SKM-1 treated with dmso at 0.1 percent for 144 hours (cell line): Measurements from ENCODE around the gene MS4A10.

Experiments used
- DNase-seq: peaks from one replicate; lab custom pipeline; 2025; ENCODE audit not compliant: unreplicated experiment; lab: John Stamatoyannopoulos, UW

Gene MS4A10

DNA sequence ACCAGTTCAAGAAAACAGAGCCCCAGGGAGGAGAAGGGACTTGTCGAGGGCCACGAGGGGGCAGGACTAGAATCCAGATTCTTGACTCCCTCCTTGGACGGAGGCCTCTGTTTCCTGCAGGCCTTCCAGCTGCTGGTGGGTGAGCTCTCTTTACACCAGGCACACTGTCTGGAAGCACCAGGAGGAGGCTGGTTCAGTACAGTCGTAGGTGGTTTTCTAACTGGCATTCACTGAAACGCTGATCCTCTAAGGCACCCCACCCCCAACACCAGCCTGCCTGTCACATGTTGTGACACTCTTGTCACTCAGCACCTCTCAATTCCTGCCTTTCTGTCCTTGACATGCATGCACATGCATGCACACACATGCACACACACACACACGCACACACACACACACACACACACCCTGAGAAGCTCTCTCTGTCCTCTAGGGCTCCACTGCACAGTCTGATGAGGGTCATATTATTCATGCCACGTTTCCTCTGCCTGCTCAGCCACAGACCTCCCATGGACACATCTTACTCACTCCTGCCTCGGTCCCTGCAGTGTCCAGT, 751 bp downstream of the MS4A10 start:
- no peak for DNase-seq

DNA sequence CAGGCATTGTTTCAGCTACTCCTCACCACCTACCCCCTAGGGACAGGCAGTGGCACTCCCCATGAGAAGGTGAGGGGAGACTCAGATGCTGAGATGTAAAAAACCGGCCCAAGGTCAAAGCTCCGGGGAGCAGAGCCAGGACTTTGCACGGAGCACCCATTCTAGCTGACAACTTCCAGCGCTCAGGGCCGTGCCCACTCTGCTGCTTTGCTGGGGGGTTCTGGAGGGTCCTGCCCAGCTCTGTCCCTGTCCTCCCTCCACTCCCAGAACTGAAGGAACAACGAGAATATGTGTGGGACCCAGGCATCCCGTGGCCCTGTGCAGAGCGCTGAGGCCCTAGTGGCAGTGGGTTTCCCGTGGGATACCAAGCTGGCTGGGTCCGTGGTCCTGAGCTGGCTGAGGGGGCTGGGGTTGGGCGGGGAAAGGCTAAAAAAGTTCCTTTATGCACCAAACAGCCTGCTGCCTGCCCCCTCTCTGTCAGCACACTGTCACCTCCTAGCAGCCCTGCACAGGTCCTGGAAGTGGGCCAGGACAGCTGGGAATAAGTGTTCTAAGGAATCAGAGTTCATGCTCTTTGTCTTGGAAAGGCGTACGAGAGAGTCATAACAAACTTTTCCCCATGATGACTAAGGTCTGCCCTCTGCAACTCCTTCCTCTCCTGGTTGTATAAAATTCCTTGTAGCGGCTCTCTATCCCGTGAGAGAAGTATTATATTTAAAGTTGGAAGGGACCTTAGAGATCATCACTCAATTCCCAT, 1.9 kb downstream of the MS4A10 start:
- no peak for DNase-seq

DNA sequence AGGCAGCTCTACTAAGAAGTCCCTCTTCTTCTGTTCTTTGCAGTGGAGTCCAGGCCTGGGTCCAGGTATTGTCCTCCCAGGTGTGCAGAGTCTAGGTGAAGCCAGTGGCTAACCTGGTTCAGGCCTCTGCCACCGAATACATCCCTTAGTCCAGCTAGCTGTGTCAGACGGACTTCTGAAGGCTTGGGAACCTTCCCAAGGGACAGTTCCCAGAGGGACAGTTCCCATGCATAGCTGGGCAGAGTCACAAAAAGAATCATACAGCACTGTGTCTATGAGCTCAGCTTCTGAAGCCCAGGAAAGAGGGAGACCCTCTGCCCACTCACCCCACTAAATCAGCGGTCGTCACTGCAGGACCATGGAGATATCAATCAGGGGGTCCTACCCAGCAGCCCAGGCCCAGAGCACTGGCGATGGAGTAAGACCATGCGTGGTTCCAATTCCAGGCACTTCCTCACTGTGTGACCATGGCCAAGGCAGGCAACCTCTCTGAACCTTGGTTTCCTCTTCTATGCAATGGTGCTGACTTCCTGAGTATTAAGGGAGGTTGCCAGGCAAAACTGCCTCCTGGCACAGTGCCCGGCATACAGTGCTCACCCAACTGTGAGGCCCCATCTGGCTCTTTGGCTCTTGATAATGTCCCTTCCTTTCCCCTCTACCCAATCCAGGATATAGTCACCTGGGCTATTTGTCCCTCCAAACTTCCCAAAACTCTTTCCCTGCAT, 3.4 kb downstream of the MS4A10 start:
- DNase-seq = no peak

DNA sequence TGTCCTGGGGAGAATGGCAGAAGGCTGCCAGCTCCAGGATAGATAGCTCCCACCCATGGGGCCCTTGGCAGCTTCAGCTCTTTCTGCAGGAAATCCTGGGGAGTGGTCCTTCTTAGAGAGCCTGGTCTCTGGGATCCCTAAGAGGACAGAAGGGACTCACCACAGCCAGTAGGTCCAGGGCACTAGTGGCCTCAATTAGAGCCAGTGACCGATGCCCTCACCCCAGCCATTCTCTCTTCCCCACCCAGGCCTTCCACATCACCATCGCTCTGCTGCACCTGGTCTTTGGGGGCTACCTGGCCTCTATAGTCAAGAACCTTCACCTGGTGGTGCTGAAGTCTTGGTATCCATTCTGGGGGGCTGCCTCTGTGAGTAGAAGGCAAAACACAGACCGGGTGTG, 5.6 kb downstream of the MS4A10 start:
- DNase-seq = no peak

DNA sequence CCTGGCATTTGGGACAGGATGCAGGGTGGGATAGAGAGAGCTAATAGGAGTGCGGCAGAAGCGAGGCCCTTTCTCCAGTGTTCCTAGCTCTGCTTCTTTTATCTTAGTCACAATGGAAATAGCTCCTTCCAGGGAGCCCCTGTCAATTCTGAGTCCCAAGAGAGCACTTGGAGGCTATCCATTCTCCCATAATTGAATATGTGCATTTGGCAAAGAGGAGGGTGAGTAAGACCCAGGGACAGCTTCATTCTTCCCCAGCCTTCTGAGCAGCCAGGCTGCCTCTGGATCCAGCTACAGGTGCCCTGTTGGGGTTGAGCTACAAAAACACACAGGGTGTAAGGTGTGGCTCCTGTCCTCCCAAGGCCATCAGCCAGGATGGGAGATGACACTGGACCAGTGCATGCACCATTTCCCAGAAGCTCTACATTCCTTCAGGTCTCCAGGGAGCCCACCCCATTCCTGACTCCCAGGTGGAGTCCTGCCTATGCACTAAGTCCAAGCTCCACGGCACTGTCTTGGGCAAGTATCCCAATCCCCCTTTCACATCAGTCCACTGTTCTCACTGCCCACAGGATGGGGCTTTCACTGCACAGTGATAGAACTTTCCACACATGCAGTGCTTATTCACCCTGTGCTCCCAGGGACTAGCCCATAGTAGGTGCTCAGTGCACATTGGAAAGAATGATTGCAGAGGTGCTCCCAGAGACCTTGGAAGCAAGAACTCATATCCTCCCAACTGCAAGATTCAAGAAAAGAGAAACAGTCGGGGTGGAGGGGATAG, 6.2 kb downstream of the MS4A10 start:
- no peak for DNase-seq

DNA sequence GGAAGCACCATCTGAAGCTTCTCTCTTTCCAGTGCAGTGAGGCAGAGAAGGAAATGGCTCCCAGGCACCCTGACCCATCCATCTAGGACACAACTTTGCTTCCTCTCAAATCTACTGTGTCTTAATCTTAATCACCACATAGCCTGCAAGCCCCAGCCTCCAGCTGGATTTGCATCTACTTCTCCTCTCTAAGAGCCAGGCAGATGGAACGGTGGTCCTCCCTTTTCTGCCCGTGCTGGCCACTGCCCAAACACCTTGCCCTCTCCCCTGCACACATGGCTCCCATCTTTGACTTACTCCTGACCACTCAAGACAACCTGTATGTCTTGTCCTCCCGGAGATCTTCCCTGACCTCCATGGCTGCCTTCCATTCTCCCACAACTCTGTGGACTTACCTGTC, 7.4 kb downstream of the MS4A10 start:
- no peak for DNase-seq

DNA sequence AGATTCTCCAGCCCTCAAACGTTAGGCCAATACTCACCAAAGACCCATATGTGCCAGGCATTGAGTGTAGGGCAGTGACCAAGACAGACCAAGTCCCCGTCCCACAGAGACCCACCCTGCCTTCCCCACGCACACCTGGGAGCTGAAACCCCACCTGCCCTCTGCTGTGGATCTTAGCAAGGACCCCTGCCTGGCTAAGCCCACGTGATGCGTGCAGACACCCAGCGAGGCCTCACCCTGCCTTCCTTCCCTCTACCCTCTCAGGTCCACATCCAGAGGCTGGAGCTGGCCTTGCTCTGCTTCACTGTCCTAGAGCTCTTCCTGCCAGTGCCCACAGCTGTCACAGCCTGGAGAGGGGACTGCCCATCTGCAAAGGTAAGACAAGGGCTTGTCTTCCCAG, 10.2 kb downstream of the MS4A10 start:
- DNase-seq = no peak

DNA sequence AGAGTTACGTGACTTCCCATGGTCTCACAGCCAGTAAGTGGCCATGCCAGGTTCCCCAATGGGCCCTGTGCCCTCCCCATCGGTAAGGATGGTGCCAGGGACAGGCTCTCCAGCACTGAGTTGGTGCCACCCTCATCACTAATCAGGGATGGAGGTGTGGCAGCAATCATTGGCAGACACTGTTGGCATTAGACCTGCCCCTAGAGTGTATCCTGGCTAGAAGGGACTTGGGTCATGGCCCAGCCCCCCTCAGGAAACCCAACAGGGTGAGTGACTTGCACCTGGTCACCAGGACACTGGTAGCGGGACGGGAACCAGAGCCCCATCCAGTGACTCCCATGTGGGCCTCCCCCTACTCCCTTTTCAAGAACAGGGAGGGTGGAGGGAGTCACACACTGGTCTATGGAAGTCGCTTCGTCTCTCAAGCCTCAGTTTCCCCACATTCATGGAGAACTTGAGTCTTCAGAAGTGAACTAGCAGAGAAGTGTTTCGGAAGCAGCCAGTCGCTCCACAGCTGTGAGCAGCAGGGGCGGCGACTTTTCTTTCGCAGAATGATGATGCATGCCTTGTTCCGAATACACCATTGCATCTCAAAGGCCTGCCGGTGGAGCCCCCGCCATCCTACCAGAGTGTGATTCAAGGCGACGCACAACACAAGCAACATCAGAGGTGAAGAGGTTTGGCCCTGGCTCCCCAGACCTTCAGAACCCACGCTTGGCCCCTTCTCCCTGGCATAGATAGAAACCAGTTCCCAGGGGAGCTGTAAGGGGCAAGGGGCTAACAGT, 12.9 kb downstream of the MS4A10 start:
- DNase-seq = peak; percentile 49

DNA sequence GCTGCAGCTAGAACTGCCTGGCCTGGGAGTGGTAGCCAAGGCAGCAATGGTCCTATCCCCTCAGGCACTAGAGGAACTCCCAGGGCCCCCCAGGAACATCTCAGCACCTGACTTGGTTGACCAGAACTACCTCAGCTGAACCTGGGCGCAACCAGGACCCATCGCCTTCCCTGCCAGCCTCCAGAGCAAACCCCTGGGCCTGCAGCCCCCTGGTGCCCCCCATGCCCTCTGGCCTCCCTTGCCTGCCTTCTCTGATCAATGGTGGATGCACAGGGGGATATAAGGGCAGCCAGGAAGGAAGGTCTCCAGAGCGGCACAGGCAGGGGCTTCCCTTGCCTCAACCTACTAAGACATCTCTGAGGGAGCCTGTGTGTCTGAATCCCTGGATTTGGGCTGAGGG, 13.5 kb downstream of the MS4A10 start:
- no peak for DNase-seq

DNA sequence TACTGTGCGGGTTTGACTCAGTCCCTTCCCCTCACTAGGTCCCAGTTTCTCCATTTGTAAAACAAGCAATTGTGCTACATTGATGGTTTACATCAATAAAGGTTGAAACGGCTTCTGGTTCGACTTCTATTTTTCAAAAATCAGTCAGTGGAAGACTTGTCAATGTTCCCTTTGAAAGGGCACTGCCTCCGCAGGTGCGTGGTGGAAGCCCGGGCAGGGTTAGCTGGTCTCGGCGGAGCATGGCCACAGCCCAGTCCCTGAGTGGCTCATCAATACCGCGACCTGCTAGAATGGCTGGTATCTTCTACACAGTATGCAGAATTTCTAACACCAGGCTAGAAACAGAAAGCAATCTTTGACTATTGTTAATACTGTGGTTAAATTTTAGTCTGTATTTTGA, 16.1 kb downstream of the MS4A10 start:
- DNase-seq = no peak

DNA sequence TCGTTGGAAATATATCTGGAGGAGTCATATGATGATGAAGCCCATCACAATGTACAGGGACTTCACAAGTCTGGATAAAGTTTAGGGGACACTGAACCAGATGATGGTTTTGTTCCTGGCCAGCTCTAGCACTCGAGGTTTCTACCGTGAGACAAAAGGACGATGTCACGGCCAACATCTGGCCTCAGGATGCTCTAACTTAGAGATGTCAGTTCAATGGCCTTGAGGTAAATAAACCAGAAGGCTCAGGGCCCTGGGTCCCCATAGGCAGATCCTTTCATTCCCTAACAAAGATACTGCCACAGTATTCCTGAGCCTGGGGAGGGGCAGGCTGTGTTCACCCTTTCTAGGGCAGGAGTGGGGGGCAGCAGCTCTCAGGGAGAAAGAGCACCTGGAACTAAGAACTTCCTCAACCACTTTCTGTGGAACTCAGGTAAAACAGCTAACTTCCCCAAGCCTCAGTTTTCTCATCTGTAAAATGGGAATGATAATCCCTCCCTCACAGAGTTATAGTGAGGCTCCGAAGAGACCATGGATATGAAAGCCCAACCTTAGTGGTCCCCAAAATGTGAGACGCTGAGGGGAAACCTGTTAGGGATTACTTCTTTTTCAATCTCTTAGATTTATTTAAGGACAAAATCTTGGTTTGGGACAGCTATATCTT, 18.3 kb downstream of the MS4A10 start:
- DNase-seq = no peak

DNA sequence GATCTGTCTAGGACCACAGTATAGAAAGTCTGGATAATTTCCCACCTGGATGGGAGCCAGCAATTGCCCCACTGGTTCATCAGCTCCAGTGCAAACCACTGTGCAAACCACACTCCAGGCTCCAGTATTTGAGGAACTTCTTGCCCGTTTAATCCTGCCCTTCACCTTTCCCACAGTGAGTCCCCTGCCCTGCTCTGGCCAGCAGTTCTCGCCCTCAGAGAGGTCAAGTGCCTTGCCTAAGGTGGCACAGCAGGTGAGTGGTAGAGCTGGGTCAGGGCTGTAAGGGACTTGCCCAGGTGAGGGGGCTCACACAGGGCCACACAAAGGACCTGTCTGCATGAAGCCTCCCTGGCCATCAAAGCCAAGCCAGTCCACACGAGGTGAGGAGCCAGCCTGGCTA, 24.1 kb downstream of the MS4A10 start:
- DNase-seq = peak; percentile 33

DNA sequence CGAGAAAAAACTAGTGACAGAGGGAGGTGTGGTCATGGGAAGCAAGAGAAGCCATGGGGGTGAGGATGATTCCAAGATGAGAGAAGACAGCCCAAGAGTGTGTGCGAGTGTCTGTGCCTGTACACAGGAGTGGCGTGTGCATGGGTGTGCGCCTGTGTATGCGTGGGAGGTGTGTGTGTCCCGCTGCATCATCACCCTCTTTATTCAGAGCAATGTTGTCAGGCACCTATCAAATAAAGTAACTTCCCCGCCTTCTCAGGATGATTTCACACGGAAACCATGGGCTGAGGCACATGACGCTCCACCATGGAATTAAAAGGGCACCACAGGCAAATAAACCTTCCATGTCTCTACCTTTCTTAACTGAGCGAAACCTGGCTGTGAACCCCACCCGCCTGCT, 24.6 kb downstream of the MS4A10 start:
- DNase-seq = no peak

DNA sequence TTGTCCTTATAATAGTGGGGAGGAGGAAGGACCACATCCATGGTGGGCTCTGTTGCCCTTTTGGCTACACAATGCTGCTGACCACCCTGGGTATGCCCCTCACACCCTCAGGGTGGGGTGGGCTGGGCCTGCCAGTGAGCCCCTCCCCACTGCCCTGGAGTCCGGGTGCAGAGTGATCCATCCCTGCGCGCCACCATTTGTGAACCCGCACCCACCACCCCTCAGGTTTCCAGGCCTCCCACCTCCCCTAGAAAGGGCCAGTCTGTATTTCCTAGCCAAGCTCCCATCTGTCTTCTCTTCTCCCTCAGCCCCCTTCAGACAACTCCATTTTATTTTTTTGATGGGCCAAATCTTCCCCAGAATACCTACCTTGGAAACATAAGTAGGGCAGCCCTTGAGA, 25.0 kb downstream of the MS4A10 start:
- DNase-seq = no peak

DNA sequence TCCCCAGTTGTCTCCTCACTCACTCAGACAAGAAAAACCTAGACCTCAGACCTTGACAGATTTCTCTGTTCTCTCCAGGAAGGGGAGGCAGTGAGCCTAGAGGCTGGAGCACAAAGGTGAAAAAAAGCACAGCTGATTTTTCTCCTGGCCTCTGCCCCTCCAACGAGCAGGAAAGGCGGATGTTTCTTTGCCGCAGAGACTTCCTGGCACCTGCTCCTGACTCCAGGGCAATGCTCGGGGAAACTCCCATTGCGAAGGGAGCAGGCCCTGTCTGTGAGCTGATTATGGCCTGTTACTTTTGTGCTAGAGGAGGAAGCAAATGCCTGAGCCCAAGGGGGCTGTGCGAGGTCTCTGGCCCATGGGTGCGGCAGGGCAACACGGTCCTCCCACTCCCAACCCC, 25.4 kb downstream of the MS4A10 start:
- no peak for DNase-seq

DNA sequence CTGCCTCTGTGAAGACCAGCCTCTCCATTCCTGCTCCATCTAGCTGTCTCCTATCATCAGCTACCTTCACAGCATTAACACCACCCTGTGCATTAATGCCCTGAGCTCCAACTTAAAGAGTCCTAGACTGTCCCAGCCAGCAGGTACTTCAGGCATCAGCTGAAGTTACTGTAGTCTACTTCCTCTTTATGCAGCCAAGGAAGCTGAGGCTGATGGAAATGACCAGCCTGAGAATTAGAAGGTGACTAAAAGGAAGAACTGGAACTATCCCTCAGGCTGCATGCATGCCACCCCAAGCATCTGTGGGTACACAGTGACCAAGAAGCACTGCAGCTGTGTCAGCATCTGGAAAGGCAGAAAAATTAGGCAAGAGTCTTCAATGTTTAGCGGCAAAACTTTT, 28.2 kb downstream of the MS4A10 start:
- DNase-seq = peak; percentile 54

DNA sequence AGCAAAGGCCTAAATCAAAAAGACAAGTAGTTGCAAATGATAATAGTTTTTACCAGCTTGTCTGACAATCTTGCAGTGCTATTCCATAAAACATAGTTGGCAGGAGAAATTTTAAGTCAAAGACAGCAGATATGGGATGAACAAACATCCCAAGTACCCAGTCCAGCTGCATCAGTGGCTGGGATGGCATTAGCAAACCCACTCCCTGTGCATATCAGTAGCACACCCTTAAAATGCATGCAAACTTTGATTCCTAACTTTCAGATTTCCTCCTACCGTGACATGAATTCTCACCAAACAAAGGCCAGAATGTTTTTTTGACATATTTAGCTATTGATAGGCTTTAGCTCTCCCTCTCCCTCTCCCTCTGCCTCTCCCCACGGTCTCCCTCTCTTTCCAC, 29.0 kb downstream of the MS4A10 start:
- DNase-seq = no peak

DNA sequence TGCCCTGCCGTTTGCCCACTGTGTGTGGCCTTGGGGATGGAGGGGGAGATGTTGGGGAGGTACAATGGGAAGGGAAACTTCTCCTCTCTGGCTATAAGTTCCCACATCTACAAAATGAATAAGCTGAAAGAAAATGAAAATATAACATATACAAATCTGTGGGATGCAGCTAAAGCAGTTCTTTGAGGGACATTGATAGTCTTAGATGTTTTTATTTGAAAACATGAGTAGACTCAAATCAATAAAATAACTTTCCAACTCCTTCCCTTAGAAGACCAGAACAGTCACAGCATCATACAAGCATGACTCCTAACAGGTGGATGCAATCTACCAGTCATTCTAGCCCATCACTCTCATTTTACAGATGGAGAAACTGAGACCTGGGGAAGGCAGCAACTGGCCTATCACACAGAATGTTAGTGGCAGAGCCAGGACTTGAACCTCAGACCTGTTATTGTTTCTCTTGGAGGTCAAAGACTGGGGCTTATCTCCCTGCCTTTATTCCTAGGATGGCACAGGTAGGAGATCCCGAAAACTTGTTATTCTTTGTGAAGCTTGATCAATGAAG, 31.5 kb downstream of the MS4A10 start:
- no peak for DNase-seq

DNA sequence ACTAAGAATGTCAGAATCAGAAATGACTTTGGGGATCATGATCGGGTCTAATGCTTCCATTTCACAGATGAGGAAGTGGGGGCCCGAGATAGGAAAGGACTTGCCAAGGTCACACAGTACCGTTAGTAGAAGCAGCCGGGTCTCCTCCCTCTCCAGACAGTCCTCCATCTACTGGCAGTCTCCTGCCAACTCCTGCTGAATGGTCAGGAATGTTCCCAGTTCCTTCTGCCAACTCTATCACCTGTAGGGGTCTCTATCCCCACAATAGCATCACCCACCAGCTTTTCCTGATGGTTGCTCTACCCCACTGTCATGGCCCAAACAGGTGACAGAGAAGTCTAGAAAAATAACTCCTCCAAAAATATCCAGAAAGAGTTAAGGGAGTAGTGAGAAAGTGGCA, 32.9 kb downstream of the MS4A10 start:
- DNase-seq = no peak
